Urothelium cell line (cell line): ENCODE measurements around the gene OLIG2.

Source experiments
- DNase-seq: peaks from one replicate; pipeline ENCODE4 v3.0.0; 2011; ENCODE audit warnings: low spot score, mixed read lengths
- FAIRE-seq: peaks from 2 replicates; lab custom pipeline; 2011; peaks lifted over from hg19 to GRCh38; lab: Jason Lieb, UNC

OLIG2 gene

GRCh38 chr21:33032434-33033047 lies 6.8 kb downstream of the OLIG2 start:
- DNase-seq (no peak), FAIRE-seq (no peak)

- DNase-seq: no peak
- FAIRE-seq: no peak
Measured at GRCh38 chr21:33033094-33033951, 7.6 kb downstream of the OLIG2 start.

GRCh38 chr21:33033961-33034413 lies 8.3 kb downstream of the OLIG2 start:
- FAIRE-seq (no peak), DNase-seq (no peak)

GRCh38 chr21:33035147-33035546 lies 9.4 kb downstream of the OLIG2 start:
- no peak for FAIRE-seq
- DNase-seq: no peak

- FAIRE-seq: peak; percentile 58
- peak; percentile 61 for DNase-seq
Measured at GRCh38 chr21:33036430-33037162, 10.9 kb downstream of the OLIG2 start.

GRCh38 chr21:33037501-33037900 lies 11.8 kb downstream of the OLIG2 start:
- no peak for FAIRE-seq

GRCh38 chr21:33039536-33039935 lies 13.8 kb downstream of the OLIG2 start:
- DNase-seq: no peak
- no peak for FAIRE-seq

More at GRCh38 chr21:33037501-33037900, 11.8 kb downstream of the OLIG2 start:
- no peak for DNase-seq

GRCh38 chr21:33040215-33040614 lies 14.5 kb downstream of the OLIG2 start:
- DNase-seq: no peak
- FAIRE-seq: no peak

GRCh38 chr21:33041981-33042380 lies 16.2 kb downstream of the OLIG2 start:
- no peak for FAIRE-seq

GRCh38 chr21:33042812-33043211 lies 17.1 kb downstream of the OLIG2 start:
- FAIRE-seq (no peak), DNase-seq (peak; percentile 78)

More at GRCh38 chr21:33041981-33042380, 16.2 kb downstream of the OLIG2 start:
- DNase-seq: no peak

- DNase-seq (no peak), FAIRE-seq (no peak)
Measured at GRCh38 chr21:33046455-33046854, 20.7 kb downstream of the OLIG2 start.

GRCh38 chr21:33047231-33047630 lies 21.5 kb downstream of the OLIG2 start:
- FAIRE-seq: peak; percentile 5

GRCh38 chr21:33051925-33052324 lies 26.2 kb downstream of the OLIG2 start:
- FAIRE-seq: no peak
- DNase-seq: no peak

More at GRCh38 chr21:33047231-33047630, 21.5 kb downstream of the OLIG2 start:
- peak; percentile 31 for DNase-seq

- no peak for DNase-seq
- no peak for FAIRE-seq
Measured at GRCh38 chr21:33053951-33054350, 28.2 kb downstream of the OLIG2 start.

- FAIRE-seq: no peak
- no peak for DNase-seq
Measured at GRCh38 chr21:33055991-33056390, 30.3 kb downstream of the OLIG2 start.

GRCh38 chr21:33057385-33057940 lies 31.7 kb downstream of the OLIG2 start:
- DNase-seq (no peak), FAIRE-seq (no peak)

GRCh38 chr21:33058527-33058926 lies 32.8 kb downstream of the OLIG2 start:
- FAIRE-seq (no peak), DNase-seq (no peak)

- FAIRE-seq (no peak), DNase-seq (no peak)
Measured at GRCh38 chr21:33058957-33059356, 33.2 kb downstream of the OLIG2 start.

- no peak for FAIRE-seq
- no peak for DNase-seq
Measured at GRCh38 chr21:33059380-33059841, 33.7 kb downstream of the OLIG2 start.

GRCh38 chr21:33061233-33061632 lies 35.5 kb downstream of the OLIG2 start:
- DNase-seq (no peak), FAIRE-seq (no peak)

- DNase-seq: no peak
- no peak for FAIRE-seq
Measured at GRCh38 chr21:33063375-33063883, 37.7 kb downstream of the OLIG2 start.
